GM21825 (cell line): ENCODE results near the gene BACH2.
A peak's percentile ranks its signal among the peaks of the same experiment; 100 is the strongest.
"Not testable (repeated sequence)": the region's sequence is repeated elsewhere in the genome, so short reads cannot be mapped to it uniquely, and the experiment has no call there.

Experiments
- ATAC-seq: cut with Tn5 transposase; IDR thresholded peaks from one replicate; pipeline ENCODE4 v1.9.1; 2021; ENCODE audit warnings: mild to moderate bottlenecking, moderate library complexity; ENCODE audit not compliant: unreplicated experiment

Gene BACH2

DNA sequence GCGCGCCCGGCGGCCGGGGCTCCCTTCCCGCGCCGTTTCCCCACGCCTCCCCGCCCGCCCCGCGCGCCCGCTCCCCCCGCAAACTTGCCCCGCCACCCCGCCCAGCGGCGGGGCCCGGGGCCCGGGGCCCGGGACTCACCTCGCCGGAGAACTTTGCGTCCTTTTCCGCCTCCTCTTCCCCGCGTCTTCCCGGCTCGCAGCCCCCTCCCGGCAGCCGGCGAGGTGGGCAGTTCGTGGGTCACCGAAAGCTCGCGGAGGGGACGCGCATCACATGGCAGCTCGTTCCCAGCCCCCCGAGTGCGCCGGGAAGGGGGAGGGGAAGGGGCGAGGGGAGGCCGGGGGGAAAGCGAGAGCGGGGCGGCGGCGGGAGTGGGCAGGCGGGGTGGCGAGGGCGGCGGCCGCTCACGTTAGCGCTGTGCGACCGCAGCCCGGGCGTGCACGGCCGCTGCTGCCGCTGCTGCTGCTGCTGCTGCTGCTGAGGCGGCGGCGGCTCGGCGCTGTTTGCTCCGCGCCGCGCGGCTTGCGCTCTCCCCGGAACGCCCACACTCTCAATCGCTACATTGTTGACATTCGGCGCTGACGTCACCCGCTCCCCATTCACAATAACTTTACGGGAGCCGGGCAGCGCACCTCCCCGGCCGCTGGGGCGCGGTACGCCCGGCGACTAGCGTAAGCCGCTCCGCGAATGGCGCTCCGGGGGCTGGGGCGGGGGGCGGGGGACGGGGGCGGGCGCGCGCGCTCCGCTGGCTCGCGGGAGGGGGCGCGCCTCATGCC, at the start of gene BACH2:
TSS of gene BACH2 (minus strand) at position 503 of the 774 bp plus-strand sequence. CDS start 287,999 bp downstream, outside the sequence.
- ATAC-seq = peak; percentile 67

DNA sequence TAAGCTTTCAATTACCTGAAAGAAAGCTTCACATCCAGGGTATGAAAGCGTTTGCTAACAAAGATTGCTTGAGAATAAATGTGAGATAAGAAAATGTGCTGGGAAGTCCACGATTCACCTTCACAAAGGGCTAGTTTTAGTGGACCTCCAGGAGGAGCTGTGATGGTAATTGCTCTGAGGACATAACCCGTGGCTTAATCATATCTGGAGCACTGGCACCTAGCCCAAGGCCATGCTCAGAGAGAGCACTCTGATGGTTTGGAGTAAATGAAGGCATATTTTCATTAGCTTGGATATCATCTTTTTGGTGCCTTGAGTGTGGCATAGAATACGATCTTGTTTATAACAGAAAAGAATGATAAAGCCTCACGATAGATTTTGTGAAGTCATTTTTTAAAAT, 46.9 kb upstream of the BACH2 start:
- ATAC-seq = no peak

DNA sequence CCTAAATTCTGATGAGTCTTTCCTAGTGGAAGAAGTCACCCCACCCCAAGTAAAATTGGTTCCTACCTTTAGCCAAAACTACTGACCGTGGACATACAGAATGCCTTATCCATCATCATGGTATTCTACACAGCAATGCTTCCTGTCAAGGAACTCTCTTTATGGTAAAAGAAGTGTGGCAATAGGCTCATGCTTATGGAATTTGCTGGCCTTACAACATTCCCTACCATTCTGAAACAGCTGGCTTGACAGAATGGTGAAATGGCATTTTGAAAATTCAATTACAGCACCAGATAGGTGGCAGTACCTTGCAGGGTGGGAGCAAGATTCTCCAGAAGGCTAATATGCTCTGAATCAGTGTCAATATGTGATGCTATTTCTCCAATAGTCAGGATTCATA, 41.8 kb upstream of the BACH2 start:
- ATAC-seq = no peak

DNA sequence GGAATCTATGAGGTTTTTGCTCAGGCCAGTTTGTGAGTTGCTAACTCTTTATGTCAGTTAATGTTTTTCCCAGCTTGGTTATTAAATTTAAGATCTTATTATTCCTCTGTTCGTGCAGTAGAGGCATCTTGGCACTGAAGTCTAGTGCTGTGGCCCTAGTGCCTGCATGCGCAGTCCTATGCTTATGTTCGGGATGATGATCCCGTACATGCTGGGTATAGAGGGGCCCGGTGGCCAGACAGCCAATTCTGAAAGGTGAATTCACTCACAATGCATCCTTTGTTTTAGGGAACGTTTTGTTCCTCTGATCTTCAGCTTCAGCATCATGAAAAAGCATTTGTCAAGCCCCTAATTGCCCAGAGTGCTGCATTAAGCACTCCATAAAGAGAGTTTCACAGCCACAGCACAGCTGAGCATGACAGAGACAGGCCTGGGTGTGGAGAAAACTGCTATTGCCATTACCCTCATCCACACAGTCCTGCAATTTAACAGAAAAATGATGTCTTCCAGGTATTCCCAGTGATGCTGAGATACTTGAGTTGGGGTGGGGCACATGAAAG, 39.8 kb upstream of the BACH2 start:
- no peak for ATAC-seq

DNA sequence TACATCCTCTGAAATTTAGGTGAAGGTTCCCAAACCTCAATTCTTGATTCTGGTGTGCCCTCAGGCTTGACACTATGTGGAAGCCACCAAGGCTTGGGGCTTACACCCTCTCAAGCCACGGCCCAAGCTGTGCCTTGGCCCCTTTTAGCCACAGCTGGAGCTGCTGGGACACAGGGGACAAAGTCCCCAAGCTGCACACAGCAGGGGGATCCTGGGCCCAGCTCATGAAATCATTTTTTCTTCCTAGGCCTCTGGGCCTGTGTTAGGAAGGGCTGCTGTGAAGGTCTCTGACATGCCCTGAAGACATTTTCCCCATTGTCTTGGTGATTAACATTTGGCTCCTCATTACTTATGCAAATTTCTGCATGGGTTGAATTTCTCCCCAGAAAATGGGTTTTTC, 37.3 kb upstream of the BACH2 start:
- no peak for ATAC-seq

DNA sequence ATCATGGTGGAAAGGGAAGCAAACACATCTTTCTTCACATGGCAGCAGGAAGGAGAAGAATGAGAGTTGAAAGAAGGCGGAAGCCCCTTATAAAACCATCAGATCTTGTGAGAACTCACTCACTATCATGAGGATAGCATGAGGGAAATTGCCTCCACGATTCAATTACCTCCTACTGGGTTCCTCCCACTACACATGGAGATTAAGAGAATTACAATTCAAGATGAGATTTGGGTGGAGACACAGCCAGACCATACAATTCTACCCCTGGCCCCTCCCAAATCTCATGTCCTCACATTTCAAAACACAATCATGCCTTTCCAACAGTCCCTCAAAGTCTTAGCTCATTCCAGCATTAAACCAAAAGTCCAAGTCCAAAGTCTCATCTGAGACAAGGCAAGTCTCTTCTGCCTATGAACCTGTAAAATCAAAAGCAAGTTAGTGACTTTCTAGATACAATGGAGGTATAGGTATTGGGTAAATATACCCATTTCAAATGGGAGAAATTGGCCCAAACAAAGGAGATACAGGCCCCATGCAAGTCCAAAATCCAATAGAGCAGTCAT, 36.4 kb upstream of the BACH2 start:
- not testable (repeated sequence) for ATAC-seq

DNA sequence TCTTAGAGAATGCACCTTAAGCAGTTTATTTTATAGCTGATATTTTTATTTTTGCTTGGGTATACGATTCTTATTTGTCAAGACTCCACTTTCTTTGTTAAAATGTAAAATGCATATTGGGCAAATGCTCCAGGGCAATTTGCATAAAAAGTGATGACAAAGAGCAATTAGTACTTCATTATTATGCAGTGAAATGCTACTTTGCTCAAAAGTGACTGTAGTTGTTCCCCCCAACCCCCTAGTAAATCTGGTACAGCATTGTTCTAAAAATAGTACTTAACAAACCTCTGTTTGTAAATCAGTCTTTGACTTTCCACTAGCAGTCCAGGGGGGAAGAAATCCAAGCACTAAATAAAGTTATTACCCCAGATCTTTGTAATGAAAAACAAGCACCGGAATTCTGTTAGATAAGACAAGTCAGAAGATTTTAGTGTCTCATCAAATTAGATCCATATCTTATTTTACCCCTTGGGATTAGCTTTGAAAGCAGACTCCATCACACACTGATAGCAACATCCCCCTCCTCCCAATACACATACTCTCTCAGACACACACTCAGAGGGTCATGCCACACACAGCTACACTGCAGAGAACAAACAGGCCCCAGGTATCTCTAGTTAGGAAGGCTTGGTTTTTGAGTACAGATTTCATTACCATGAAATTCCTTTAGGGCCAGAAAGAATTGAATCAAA, 32.9 kb upstream of the BACH2 start:
- ATAC-seq = no peak

DNA sequence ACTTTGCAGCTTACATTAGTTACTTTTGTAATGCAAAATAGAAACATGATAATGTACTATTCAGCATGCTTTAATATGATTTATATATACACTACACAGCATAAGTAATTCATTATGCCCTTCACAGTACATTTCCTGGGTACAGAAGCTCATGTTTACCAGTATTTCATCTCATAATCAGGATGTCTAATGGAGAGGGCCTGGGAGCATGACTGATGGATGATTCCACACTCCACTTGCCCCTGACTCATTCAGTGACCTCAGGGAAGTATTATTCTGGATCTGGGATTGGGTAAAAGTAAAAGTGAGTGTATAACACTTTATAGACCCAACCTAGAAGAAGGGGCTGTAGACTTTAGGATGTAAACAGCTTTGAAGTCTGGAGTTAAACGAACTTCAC, 31.4 kb upstream of the BACH2 start:
- ATAC-seq = no peak

DNA sequence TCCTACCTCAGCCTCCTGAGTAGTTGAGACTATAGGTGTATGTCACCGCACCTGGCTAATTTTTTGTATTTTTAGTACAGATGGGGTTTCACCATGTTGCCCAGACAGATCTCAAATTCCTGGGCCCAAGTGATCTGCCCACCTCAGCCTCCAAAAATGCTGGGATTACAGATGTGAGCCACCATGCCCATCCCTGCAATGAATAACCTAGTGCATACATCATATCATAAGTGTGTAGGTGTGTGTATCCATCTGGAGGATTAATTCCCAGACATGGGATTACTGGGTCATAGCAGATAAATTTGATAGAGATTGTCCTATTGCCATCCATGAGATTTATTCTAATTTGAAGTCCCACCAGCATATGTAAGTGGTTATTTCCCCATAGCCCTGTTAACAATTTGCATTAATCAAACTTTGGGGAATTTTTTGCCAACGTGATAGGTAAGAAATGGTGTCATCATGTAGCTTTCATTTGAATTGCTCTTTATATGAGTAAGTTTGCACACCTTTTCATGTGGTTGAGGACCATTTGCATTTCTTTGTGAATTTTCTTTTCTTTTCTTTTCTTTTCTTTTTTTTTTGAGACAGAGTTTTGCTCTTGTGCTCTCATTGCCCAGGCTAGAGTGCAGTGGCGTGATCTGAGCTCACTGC, 29.9 kb upstream of the BACH2 start:
- no peak for ATAC-seq

DNA sequence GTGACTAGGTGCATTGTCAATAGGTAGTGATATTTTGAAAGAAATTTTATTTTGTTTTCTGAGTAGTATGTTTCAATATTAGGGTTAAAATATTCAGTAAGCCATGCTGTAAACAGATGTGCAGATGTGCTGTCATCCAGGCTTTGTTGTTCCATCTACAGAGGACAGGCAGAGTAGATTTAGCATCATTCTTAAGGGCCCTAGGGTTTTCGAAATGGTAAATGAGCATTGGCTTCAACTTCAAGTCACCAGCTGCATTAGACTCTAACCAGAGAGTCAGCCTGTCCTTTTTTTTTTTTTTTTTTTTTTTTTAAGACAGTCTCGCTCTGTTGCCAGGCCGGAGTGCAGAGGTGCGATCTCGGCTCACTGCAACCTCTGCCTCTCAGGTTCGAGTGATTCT, 27.1 kb upstream of the BACH2 start:
- ATAC-seq = no peak

DNA sequence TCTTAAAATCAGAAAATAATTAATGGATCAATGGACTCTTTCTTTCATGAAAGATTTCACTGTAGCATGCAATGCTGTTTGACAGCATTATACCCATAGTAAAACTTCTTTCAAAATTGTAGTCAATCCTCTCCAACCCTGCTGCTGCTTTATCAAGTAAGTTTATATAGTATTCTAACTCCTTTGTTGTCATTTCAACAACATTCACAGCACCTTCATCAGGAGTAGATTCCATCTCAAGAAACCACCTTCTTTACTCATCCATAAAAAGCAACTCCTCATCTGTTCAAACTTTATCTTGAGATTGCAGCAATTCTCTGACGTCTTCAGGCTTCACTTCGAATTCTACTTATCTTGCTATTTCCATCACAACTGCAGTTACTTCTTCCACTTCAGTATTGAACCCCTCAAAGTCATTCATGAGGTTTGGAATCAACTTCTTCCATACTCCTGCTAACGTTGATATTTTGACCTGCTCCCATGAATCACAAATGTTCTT, 26.4 kb upstream of the BACH2 start:
- no peak for ATAC-seq

DNA sequence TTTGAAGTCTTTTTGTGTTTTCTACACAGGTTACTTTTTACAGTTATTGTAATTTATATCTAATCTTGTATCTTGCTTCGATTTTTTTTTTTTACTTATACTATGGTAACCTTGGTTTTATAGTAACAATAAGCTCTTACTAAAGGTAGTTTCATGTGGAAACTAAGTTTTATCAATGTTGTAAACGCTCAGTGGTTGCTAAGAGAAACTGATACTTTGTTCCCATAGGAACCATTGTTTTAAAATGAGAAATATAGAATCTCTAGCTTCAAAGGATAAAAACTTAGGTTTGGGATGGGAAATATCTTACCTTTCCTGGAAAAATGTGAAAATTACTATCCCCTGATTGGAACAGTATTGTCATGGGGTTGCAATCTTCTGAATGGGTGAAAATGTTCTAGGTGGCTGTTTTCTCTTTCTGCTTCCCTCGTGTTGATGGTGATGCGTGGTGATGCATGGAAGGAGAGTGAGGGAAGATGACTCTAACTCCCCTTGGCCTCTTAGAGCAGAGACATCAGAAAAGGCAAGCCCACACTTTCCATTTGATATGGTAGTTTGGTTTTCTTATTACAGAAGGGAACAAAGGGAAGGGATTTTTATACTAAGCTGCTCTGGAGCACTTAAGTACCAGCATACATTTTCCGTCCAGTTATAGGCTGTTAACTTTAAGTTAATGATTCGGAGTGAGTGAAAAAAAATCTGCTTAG, 23.5 kb upstream of the BACH2 start:
- ATAC-seq = no peak

DNA sequence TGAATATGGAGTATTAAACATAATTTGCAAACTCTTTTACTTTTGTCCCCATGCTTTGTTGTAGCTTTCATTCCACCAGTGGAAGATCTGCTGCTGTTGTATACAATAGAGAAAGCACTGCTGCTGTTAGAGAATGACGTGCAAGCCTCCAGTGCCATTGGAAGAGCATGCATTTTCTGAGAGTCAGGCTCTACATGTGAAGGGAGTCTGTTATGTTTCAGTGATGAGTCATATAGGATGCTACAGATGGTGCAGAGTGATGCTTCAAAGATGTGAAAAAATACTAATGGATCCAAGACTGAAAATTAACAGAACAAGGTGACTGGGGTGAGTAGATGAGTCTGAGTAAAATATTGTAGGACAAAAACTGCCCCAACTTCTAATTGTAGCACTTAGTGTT, 22.4 kb upstream of the BACH2 start:
- no peak for ATAC-seq

DNA sequence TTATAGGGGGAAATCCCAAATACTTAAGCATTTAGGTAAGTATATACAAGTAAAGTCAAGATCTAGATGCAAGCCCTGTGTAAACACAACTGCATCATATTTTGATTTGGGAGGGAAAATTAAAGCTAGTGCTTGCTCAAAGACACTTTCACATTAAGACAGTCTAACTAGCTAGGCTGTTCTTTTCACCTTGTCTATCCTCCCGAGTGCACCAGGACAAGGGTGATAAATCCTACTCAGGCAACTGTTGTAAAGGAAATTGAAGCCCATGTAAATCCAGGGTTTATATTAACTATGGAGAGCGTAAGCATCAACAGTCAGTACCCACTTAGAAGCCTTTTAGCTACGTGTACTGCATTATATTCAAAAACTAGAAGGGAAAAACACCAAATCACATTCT, 19.3 kb upstream of the BACH2 start:
- no peak for ATAC-seq

DNA sequence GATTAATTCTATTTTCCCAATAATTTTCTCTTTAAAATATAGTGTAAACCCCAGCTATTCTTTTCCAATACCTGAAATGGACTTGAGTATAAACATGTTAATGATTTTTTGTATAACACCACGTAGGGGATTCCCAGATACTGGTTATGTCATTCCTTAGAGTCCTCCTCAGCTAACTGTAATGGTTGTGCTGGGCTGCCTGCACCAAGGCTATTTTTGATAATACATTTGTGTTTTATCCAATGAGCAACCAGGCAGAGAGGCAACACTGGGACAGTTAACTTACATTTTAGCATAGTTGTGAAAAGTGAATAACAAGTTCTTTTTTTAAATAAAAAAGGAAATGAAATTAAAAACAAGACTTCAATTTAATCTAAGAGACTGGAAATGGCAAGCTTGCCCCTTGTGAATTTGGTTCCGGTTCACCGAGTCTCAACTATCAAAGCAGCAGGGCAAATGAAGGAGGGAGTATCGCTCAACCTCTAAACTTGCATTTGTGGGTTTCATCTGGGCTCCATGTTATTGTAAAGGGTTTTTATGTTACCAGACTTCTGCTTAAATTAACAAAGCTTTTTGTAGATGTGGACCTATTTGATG, 18.8 kb upstream of the BACH2 start:
- no peak for ATAC-seq

DNA sequence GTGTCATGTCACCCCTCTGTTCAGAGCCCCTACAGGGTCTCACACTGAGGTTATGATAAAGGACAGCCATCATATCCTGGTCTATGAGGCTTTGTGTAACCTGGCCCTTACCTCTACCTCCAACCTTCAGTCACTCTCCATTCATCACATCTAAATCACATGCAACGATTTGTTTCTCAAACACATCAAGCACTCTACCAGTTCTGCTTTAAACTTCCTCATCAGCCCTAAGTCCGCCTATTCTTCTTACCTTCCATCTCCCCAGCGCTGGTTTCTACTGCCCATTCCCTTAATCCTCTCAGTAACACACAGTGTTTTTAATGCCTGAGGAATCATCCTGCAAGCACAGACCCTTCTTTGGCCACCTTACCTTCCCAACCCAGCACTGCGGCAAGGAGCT, 17.9 kb upstream of the BACH2 start:
- ATAC-seq = no peak

DNA sequence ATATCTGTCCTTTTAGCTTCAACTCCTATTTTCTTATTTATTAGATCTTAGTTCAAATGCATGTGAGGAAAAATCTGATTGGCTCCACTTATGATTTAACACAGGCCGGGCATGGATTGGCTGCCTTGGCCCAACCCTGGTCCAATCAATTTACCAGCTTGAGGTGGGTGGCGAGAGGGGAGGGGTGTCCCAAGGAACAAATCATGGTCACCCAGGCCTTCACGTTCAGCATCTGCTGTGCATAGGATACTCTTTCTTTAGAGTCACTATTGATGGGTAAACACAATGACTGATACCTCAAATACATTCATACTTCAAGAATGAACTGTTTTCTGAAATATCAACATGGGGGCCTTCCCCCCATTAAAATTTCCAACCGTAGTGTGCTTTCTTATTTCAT, 14.9 kb upstream of the BACH2 start:
- no peak for ATAC-seq

DNA sequence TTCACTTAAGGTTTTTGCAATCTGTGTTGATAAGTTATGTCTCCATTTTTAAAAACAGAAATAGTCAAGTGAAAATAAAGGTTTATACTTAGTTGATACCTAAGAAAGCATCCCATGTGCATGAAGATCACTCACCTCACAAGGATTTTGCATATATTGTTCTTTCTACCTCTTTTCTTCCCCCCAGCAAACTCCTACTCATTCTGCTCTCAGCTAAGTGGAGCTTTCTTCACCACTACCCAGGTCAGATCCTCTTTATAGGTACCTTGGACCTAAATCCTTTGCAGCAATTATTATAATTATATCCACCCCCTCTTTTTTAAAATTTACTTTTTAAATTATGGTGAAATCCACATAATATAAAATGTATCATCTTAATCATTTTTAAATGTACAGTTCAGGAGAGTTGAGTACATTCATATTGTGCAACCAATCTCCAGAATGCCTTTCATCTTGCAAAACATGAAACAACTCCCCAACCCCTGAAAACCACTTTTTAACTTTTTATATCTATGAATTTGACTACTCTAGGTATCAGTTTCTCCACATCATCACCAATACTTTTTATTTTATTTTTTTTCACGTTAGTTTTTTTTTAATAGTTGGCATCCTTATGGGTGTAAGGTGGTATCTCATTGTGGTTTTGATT, 9.3 kb upstream of the BACH2 start:
- no peak for ATAC-seq

DNA sequence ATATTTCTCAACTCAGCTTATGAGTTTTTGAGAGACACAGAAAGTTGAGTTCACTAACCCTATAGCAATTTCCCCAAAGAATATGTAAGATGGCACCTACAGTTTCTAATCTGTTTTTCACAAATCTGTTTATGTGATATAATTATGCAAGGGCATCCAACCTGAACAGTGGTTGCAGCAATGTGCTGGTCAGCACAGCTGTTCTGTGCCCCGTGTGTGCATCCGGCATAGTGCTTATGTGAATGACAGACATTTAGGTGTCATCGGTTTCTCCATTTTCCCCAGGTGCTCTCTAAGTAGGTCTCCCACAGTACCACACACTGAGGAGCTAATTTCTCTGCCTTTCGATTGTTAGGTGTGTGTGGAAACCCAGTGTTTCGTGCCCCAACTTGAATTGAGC, 7.7 kb upstream of the BACH2 start:
- ATAC-seq = no peak

DNA sequence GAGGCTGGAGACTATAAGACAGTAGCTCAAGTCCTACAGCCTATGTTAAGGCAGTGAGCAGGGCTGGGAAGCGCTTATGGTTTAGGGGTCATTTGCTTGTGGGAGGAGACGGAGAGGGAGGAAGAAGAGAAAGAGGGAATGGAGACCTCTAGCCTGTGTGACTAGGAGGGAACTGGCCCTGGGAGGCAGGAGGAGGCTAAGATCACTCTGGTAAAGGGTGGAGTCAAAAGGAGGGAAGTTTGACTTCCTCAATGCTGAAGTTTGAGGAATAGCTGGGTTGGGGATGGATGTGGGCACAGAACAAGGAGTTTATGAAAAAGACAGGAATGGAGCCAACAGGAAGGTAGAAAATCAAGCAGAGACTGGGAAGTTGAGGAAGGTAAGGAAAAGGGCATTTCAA, 6.4 kb upstream of the BACH2 start:
- ATAC-seq = no peak
